Camera-type eye (tissue), 1 donor: ENCODE data around the gene INS. TPM values are rescaled to one million over a fixed set of nuclear protein-coding genes. Genes with fewer than 3 reads are reported as not detected.

Source experiments
- total RNA-seq: library from RNA; depleted of rRNA; stranded (reverse); fragments of >200 nt; gene quantifications from one replicate; pipeline ENCODE4 v1.2.3, GENCODE V29; 2014

INS gene
- total RNA-seq, result not detected

GRCh38 chr11:2160736-2161259, at the start of gene INS:
TSS of gene INS (minus strand) at chr11:2161209. CDS start at chr11:2160971, 238 bp downstream.

GRCh38 chr11:2171591-2172003, 10.6 kb upstream of the INS start, which contains the start of gene TH:
TSS of gene TH (minus strand) at chr11:2171815. CDS start at chr11:2171786, 29 bp downstream.

DNA sequence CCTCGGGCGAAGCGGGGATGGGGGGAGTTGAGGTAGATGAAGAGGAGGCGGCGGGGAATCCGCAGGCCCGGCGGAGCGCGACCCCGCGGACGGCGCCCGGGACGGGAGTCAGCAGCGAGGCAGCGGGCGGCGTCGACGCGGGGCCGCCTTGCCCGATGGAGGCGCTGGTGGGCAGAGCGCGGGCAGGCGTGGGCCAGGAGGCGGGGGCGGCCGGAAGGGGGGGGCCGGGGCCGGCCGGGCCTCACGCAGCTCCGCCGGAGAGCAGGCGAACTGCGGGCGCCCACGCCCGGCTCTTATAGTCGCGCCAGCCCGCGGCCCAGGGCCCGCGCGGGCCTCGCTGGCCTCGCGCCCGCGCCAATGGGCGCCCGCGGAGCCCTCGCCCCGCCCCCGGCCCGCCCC, 21.9 kb downstream of the INS start, which contains the start of gene IGF2:
TSS of gene IGF2 (minus strand) at position 267 of the 399 bp plus-strand sequence. CDS start 3,866 bp downstream, outside the sequence.

Other genes with a start within 250 kb of the INS start
- 154 TPM for gene TNNT3, start 241.5 kb downstream of the INS start, total RNA-seq
- gene MRPL23, start 213.9 kb downstream of the INS start, total RNA-seq, result 33.5 TPM
- gene H19, start 163.4 kb downstream of the INS start, total RNA-seq, result 3,111 TPM
- 458 TPM for gene IGF2, start 21.8 kb downstream of the INS start, total RNA-seq
- gene TH, start 10.6 kb upstream of the INS start, total RNA-seq, result 2.3 TPM
- 0.82 TPM for gene ASCL2, start 109.4 kb upstream of the INS start, total RNA-seq
- 1.3 TPM for gene C11orf21, start 140.7 kb upstream of the INS start, total RNA-seq
- gene TSPAN32, start 140.8 kb upstream of the INS start, total RNA-seq, result 3.3 TPM
- gene CD81, start 216.1 kb upstream of the INS start, total RNA-seq, result 321 TPM
- 24.1 TPM for gene TSSC4, start 239.5 kb upstream of the INS start, total RNA-seq